ENCODE data around the gene MICAL3.
"Not testable (repeated sequence)": the region's sequence is repeated elsewhere in the genome, so short reads cannot be mapped to it uniquely, and the experiment has no call there.

Gene MICAL3

DNA sequence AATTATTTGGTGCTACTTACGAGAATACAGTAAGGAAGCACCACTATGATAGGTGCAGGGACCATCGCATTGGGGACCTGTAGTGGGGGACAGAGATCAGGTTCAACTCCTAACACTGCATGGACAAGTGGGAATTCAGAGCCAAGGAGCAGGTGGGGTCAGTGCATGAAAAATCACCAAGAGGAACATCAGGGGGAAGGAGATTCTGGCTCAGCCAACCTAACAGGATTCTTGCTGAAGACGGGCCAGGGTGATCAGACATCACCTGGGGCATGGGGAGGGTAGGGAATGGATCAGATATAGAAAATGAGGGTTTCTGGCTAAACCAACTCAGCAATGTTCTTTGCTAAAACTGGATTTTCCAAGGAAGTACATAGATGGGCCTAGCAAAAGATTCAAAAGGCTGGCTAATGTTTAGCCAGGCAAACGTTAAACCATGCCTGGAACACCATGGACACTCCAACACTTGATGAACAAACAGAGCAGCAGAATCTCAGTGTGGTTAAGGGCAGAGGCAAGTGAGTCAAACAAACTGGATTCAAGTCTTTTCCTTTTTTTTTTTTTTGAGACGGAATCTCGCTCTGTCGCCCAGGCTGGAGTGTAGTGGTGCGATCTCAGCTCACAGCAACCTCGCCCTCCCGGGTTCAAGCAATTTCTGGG lies 70.0 kb downstream of the MICAL3 start:
- DNase-seq (ENCODE audit: low read depth in 2 of 2): no peak

DNA sequence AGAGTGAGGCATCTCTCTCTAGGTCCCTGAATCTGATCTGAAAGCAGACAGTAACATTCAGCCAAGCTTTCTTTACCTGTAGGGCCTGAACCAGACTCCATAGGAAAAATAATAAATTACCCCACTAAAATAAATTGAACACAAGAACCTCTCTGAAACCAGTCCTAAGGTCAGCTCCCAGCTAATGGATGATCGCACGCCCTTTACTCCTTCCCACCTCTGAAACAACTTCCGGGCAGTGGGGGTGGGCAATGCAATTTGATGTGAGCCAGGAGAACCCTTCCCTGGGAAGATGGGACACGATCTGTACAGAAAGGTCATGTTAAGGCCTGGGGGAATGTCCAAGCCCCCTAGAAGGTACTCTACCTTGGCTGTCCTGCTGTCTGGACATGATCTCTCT lies 71.2 kb downstream of the MICAL3 start:
- DNase-seq (ENCODE audit: low read depth in 2 of 2): no peak

DNA sequence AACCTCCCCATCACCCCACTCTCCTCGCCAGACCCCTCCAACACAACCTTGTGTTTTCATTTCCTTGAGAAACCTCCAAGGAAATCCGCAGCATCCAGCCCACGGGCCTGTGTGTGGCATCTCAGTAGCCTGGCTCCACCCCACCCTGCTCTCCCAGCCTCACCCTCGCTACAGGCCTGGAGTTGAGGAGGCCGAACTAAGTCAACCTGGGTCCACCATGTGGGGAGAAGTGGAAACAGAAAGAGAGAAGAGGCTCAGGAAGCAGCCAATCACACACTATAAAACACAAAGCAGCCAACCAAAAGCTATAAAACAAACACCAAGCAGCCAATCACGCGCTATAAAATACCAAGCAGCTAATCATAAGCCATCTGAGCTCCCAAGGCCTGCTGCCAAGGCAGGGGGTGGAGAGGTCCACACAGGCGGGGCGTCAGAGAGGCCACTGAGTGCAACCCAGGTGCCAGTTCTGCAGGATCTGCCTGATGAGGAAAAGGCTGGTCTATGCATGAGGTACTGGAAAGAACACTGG lies 72.0 kb downstream of the MICAL3 start:
- no peak for DNase-seq (ENCODE audit: low read depth in 2 of 2)

DNA sequence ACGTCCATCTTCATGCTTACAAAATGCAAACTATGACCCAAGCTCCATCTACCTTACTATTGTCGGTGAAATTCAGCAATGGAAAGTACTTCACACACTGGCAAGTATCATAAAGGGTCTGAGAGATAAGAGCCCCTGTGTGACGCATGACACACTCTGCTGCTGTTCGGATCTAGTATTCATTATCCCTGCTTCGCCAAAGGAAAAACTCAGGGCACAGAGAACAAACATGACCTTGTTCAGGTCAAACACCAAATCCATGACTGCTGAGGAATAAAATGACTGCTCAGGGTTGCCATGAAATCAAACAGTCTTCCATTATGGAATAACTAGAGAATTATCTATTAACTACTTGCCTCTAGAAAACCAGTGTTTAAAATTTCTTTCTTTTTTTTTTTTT lies 73.0 kb downstream of the MICAL3 start:
- no peak for DNase-seq (ENCODE audit: low read depth in 2 of 2)

DNA sequence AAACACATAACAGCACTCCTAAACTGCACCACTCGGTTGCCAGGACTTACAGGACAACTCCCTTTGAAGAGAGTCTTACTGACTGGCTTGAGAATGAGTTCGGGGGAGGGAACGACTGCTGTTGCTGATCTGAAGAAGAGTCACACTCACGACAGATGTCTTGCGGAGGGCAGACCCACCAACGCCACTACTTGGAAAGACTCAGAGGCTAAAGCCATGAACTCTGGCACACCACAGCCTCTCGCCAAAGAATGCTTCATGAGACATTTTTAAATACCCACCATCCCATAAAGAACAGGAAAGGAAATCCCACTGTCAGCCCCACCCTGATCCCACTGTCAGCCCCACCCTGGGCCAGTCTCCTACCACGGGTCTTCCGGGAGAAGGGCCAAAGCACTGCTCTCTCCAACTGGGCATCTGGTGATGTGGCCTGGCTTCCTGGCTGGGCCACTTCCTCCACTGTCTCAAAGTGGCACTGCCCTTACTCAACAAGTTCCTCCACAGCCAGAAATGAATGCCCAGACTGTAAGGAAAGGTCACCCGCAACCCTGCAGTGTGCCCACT lies 73.6 kb downstream of the MICAL3 start:
- no peak for DNase-seq (ENCODE audit: low read depth in 2 of 2)

DNA sequence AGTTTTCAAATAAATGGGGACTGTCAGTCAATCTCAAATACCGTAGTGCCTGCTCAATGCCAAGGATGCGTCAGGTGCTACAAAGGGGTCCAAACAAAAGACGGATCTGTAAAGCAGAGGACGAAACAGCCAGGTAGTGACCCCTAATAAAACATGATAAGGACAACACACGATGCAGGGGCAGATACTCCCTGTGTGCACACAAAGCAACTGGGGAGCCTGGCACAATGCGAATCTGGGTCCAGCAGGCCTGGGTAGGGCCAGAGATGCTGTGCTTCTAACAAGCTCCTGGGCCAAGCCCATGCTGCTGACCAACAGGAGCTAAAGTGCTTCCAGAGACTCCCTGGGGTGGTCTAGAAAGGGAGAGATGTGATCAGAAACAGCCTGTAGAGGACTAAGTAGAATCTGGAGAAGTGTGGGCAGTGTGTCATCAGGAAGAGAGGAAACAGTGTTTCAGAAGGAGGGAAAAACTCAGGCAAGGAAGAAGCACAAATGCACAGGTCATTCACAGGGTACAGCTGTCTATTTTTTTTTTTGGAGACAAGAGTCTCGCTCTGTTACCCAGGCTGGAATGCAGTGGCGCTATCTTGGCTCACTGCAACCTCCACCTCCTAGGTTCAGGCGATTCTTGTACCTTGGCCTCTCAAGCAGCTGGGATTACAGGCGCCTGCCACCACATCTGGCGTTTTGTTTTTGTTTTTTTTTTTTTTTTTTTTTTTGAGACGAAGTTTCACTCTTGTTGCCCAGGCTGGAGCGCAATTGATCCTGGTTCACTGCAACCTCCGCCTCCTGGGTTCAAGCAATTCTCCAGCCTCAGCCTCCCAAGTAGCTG lies 74.5 kb downstream of the MICAL3 start:
- no peak for DNase-seq (ENCODE audit: low read depth in 2 of 2)

DNA sequence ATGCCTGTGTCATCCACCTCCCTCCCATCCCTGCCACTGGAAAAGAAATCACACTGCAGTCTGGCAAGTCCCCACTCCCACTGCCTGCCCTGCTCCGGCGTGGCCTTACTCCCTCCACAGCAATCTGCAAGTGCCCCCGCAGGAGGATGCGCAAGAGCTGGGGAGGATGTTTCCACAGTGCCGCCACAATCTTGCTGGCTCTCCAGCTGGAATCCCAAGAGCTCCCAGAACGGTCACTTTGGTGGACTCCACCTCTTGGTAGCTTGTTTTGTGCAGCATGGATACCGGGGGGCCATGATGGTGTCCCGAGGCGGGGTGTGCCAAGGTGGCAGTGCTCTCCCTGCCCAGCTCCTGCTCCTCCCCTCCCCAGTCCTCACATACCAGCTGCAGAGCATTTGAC lies 76.3 kb downstream of the MICAL3 start:
- no peak for DNase-seq (ENCODE audit: low read depth in 2 of 2)

DNA sequence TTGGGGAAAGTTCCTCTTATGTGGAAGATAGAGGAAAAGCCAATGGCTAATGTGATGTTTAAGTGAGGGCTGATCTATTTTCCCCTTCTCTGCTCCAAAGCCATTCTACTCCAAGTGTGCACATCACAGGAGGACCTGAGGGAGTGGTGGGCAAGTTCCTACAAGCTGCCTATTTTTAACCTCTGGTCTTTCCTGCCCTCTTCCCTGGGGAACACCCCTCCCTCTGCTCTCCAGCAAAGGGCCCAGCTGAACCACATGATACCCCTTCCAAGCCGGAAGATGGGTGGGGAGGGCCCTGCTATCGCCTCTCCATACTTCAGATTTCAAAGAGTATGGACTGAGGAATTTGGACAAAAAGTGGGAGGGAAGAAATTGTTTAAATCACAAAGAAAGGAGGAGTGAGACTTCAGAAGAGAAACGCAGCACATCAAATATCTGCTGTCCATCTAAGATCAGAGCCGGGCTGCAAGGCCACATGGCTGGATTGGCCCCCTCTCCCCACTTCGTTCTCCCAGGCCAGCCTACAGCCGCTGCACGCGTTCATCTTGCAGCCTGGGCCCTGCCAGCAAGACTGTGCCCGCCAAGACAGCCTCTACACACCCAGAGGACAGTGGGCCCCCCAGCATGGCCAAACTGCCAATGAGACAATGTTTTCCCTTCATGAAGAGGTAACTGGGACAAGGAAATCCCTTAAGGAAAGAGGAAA lies 77.5 kb downstream of the MICAL3 start:
- DNase-seq (ENCODE audit: low read depth in 2 of 2): no peak

DNA sequence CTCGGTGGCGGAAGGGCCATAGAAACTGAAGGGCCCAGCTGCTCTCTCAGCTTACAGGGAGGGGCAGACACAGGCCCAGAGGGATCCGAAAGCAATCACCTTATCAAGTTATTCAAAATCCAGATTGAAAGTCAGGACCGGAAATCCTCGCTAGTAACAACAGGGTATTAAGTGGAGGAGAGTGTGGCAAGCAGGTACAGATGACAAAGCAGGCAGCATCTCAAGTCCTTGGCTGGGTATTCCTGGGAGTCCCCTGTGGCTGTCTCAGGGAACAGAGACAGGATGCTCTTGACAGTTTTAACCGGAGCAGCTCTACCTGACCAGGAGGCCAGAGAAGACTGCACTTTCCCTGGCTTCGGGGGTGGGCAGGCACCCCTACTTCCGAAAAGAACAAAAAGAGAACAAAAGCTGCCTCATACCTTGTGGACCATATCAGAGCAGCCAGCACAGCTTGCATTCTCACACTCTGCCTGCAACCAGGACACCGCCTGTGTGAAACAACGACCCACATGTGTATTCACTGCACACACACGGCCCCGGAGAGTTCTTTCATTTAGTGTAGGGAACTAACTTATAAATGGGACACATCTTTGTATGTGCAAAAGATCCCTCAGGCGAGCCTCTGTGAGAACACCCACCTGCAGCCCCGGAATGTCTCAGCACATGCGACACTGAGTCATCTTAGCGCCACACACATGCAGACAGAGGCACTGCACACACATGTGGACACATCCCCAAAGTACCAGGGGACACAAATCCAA lies 78.3 kb downstream of the MICAL3 start:
- no peak for DNase-seq (ENCODE audit: low read depth in 2 of 2)

DNA sequence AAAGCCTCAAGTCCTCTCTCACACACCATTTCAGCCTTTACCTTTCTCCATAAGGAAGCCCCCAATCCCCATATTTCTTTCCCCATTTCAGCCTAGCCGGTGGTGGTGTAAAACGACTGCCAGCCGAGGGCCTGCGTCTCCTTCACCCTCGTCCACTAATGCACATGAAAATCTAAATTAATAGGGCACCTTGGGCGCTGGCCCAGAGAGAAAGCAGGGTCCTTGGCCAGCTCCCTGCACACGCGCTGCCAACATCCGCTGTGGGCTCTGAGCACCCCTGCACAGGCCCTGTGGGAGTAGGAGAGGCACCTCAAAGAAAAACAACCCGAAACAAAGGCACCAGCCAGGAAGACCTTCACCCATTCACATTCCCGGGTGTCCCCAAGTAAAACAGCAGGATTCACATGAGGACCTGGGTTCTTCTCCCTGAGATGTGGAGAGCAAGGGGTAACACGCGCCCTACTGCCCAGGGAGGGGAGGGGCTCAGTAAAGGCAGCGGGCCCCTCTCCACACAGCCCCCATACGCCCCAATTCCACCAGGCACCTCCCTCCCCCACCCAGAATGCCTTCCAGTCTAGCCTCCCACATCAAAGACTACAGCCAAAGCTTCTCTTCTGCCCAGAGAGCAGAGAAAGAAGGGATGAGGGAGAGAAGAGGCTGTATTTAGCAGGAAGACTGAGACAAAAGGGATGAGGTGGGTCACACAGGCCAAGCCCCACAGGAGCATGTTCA lies 79.0 kb downstream of the MICAL3 start:
- DNase-seq (ENCODE audit: low read depth in 2 of 2): no peak

DNA sequence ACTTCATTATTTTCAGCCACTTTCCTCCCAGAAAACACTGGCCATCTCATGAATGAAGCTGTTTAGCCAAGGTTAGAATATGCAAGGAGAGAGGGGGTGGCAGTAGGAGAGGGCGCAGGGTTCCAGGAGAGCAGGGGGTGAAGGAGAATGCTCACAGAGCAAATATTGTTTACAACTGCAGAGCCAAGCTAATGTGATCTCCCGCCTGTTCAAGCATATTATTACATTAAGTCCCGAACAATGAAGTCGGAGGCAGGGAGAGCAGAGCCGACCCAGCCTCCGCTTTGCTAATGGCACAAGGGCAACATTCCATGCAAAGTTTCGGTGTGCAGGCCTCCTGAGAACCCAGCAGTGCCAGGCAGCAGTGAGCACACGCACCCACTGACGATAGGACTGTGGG lies 80.1 kb downstream of the MICAL3 start:
- DNase-seq (ENCODE audit: low read depth in 2 of 2): no peak

DNA sequence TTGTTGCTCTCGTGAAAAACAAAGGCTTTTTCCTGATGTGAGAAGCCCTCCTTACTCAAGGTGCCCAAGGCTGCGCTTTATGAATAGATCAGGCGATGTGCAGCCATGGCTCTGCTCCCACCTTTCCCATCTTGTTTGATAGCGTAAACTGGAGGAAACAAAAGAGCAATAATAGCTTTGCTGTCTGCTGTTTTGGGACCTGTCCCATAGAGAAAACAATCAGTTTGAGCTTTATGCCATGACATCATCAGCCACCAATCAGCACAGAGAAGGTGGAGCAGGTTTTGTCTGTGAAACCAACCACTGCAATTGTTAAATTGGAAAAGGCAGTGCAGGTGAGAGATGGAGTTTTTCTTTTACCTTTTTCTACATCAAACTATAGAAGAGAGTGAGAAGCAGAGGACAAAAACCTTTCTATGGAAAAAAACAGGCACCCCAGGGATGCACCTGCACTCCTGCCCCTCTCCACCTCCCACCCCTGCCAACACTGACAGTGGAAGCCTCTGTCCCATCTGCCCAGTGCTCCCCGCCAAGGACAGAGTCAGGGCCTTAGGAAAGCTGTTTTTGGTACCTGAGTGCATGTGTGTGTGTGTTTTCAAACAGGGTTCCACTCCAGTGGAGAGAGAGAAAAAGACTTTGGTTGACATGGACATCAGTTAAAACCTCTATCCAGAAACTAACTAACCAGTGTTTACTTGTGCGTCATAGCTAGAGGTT lies 80.7 kb downstream of the MICAL3 start:
- DNase-seq (ENCODE audit: low read depth in 2 of 2): no peak

DNA sequence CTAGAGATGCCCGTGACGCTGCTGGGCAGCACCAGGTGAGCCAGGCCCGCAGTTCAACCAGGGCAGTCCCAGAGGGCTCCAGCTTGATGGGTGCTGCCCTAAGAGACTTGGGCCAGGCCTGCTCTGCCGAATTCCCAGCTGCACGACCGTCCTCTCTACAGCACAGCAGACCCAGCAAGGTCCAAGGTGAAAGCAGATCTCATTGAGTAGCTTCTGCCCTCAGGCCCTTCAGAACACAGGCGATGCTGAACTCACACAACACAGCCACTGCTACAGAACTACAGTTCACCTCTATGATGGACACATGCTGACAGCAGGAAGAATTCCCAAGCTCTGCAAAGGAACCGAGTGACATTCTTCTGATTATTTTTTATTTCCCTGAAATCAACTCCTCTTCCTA lies 81.6 kb downstream of the MICAL3 start:
- DNase-seq (ENCODE audit: low read depth in 2 of 2): no peak

DNA sequence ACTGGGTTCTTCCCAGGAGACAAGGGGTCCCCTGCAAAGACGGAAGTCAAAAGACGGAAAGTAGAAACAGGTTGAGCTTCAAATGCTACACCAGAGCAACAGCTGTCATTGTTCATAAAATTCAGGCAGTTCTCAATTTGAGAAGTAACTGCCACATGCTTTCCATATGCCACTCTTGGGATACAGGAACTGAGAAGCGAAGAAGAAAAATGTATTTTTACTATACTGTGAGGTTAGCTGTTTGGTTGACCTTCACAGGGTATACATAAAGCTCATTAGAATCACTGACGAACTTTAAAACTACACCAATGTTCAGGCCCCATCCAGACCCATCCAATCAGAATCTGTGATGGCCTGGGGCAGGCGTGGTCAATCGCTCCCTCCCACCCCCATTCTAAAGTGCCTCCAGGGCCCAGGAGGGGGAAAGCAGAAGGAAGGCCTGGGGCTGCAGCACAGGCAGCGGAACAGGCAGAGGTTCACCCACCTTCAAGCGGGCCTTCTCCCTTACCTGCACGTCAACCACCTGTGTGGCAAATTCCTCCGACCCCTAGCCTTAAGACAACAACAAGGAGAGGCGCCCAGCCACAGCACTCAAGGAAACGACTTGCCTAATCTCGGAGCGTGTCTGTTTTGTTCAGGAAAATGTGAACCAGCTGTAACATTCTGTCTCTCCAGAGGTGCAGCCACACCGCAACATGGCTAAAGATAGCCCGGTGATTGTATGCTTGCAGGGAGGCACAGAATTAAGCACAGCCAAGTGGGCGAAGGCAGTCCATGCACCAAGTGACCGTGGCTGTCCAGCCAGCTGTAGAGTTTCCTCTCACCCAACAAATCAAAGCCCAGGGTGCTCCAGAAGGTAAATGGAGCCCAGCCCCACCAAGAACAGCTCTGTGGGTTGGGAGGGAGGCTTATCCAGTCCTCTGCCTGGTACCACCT lies 82.6 kb downstream of the MICAL3 start:
- no peak for DNase-seq (ENCODE audit: low read depth in 2 of 2)

DNA sequence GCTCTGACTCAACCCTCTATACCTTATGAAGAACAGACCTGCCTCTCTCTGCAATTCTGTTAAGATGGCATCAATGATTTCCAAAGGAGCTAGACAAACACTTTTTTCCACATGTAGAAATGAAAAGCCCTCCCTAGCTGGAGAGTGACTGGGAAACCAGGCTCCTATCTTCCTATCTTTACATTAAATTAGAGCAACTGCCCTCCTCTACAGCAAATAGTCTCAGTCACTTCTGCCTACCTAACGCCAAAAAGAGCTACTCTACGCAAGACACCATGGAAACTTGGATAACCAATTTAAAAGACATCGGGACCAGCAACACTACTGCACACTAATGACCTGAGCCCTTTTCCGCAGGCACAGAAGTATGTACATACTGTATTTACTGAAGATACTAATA lies 84.8 kb downstream of the MICAL3 start:
- no peak for DNase-seq (ENCODE audit: low read depth in 2 of 2)

DNA sequence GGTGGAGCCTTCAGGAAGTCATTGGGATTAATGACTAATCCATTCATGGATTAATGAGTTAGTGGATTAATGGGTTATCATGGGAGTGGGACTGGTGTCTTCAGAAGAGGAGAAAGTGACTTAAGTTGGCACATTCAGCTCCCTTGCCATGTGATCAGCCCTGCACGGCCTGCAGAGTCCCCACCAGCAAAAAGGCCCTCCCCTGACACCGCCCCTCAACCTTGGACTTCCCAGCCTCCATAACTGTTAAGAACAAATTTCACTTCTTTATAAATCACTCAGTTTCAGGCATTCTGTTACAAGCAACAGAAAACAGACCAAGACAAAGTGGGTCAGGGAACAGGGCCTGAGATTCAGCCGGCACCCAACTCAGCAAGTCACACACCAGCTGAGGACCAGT lies 85.3 kb downstream of the MICAL3 start:
- no peak for DNase-seq (ENCODE audit: low read depth in 2 of 2)

DNA sequence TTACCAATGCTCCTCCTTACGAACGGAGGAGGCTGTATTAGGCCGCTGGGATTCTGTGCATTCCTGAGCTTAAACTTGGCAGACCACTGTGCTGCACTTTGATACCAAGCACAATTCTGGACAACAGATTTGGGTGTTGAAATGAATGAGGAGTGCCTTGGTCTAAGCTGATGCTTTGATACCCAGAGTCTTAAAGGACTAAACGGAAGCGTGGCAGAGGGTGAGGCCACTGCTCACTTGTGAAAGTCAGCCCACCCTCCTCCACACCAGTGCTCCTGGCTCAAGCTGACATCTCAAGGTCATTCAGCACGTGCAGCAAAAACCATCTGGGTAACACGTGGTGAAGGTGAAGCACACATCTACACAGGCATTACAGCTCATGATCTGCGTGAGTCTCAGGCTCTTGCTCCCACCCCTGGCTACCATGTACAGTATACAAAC lies 85.9 kb downstream of the MICAL3 start:
- no peak for DNase-seq (ENCODE audit: low read depth in 2 of 2)

DNA sequence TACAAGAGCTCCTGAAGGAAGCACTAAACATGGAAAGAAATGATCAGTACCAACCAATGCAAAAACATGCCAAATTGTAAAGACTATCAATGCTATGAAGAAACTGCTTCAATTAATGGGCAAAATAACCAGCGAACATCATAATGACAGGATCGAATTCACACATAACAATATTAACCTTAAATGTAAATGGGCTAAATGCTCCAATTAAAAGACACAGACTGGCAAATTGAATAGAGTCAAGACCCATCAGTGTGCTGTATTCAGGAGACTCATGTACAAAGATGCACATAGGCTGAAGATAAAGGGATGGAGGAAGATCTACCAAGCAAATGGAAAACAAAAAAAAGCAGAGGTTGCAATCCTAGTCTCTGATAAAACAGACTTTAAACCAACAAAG lies 91.9 kb downstream of the MICAL3 start:
- DNase-seq (ENCODE audit: low read depth in 2 of 2): not testable (repeated sequence)

DNA sequence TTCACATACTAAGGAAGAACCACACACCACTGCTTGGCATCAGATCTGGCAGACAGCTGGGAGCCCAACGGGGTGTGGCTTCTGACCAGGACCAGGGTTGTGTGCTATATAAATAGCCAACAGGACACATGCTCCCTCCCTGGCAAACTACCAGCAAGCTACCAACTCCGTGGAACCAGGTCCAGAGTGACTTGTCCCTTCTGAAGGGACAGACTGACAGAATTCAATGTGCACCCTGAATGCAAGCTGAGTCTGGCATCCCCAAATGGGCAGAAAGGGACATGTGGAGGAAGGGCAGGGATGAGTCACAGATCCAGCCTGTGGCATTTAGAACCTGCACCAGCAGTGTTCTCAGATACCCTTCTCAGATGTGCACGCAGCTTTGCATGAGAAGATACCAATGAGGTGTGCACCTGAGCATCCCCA lies 92.9 kb downstream of the MICAL3 start:
- no peak for DNase-seq (ENCODE audit: low read depth in 2 of 2)

Measured in stimulated activated CD4-positive, alpha-beta T cell treated with anti-CD3 and anti-CD28 coated beads, Interleukin-1b, Interleukin-23, amount 100 ng/mL, for 4 hours (primary cell).